Measurements from ENCODE around the gene LRRC8C. TPM values are rescaled to one million over a fixed set of nuclear protein-coding genes. Genes with fewer than 3 reads are reported as not detected.
"Not testable (repeated sequence)": the region's sequence is repeated elsewhere in the genome, so short reads cannot be mapped to it uniquely, and the experiment has no call there.

LRRC8C gene
- total RNA-seq, 1 donor from 2014 or later, result 5.2 TPM

DNA sequence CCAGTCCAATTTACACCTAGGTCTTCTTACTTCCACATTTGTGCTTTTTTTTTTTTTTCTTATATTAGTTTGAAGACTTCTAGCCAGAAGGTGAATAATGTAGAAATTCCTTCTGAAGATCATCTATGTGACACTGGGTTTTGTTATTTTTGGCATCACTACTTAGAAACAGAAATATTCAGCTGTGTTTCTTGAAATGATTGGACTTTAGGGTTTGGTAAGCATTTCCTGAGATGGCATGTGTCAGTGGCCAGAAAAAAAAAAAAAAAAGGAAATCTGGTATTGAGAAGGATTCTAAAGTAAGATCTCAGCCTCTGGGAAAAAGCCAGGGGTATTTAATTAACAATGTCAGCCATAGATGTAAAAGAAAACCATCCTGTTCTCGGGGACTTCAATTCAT is 43.4 kb upstream of the LRRC8C start:
- no peak overlapping the region for H3K4me3 Mint-ChIP-seq
- H3K27ac Mint-ChIP-seq, result no peak overlapping the region
- DNase-seq (ENCODE audit: extremely low spot score, unreplicated experiment), result no peak
- peaks cover 8% of the 10 kb centered on the region for H3K36me3 Mint-ChIP-seq
- TF ChIP-seq CTCF (conservative IDR thresholded peaks at IDR 0.05), result no peak
- H3K27me3 Mint-ChIP-seq, result no peaks in the 10 kb centered on the region
- peaks cover 5% of the 10 kb centered on the region for H3K4me1 Mint-ChIP-seq (ENCODE audit: unreplicated experiment)
- H3K9me3 Mint-ChIP-seq, result no peaks in the 10 kb centered on the region

DNA sequence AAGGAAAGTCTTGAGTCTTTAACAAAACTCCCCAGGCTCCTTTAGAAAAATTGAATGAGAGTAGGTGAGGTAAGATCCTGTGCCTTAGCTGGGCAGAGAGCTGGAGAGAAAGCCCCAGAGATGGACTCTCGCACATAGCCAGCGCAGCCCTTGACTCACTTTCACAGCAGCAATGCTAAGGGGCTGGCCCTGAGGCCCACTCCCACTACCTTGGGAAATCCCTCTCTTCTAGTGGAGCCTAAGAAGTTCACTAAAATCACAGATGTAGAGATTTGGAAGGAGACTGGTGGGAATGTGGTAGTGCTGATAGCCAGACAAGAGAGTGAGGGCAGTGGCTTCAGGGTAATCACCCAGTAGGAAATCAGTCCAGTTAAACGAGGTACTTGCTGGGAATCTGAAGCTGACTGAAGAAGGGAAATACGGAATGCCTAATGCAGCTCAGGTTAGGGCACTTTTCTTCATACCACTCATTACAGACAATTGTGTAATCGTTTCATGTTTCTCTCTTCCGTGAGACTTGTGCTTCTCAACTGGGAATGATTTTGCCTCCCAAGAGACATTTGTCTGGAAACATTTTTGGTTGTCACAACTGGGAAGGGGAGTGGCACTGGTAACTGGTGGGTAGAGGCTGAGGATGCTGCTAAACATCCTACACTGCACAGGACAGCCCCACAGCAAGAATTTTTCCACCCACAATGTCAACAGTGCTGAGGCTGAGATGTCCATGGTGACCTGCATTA is 42.4 kb upstream of the LRRC8C start:
- Mint-ChIP-seq H3K27ac (no peak overlapping the region), H3K4me1 (ENCODE audit: unreplicated experiment) (peaks cover 5% of the 10 kb centered on the region), H3K4me3 (no peak overlapping the region), H3K36me3 (peaks cover 4% of the 10 kb centered on the region), H3K9me3 (no peaks in the 10 kb centered on the region), H3K27me3 (no peaks in the 10 kb centered on the region)
- no peak for DNase-seq (ENCODE audit: extremely low spot score, unreplicated experiment)
- TF ChIP-seq CTCF (conservative IDR thresholded peaks at IDR 0.05), result no peak

DNA sequence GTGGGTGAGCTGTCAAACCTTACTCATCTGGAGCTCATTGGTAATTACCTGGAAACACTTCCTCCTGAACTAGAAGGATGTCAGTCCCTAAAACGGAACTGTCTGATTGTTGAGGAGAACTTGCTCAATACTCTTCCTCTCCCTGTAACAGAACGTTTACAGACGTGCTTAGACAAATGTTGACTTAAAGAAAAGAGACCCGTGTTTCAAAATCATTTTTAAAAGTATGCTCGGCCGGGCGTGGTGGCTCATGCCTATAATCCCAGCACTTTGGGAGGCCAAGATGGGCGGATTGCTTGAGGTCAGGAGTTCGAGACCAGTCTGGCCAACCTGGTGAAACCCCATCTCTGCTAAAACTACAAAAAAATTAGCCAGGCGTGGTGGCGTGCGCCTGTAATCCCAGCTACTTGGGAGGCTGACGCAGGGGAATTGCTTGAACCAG is 40.0 kb upstream of the LRRC8C start:
- not testable (repeated sequence) for H3K4me1 Mint-ChIP-seq (ENCODE audit: unreplicated experiment); H3K27ac Mint-ChIP-seq; H3K27me3 Mint-ChIP-seq; H3K4me3 Mint-ChIP-seq; H3K36me3 Mint-ChIP-seq; H3K9me3 Mint-ChIP-seq; DNase-seq (ENCODE audit: extremely low spot score, unreplicated experiment)

- H3K4me1 Mint-ChIP-seq (ENCODE audit: unreplicated experiment), result peaks cover 5% of the 10 kb centered on the region
Measured at GRCh38 chr1:89594096-89594740, 38.7 kb upstream of the LRRC8C start.

DNA sequence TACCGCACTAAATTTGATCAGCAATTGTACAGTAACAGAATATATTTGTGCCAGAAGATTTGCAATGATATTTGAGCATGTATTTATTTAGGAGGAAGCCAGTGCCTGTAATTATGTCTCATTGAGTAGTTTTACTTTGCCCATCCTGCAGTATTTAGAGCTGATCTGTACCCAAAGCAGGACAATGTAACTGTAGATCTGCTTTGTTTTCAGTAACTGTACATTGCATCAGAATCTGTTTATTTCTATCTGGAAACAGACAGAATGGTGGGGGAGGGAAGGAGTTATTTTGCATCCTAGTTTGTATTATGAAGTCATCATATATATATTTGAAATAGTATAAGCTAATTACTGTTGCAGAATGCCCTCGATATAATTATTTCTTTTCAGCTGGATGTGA is 36.2 kb upstream of the LRRC8C start:
- Mint-ChIP-seq H3K27ac (no peak overlapping the region), H3K4me1 (ENCODE audit: unreplicated experiment) (no peaks in the 10 kb centered on the region), H3K36me3 (no peaks in the 10 kb centered on the region), H3K4me3 (no peak overlapping the region), H3K27me3 (no peaks in the 10 kb centered on the region), H3K9me3 (no peaks in the 10 kb centered on the region)
- DNase-seq (ENCODE audit: extremely low spot score, unreplicated experiment), result no peak
- TF ChIP-seq CTCF (conservative IDR thresholded peaks at IDR 0.05), result no peak

More at GRCh38 chr1:89594096-89594740, 38.7 kb upstream of the LRRC8C start:
- H3K36me3 Mint-ChIP-seq, result no peaks in the 10 kb centered on the region
- no peaks in the 10 kb centered on the region for H3K27me3 Mint-ChIP-seq
- TF ChIP-seq CTCF (conservative IDR thresholded peaks at IDR 0.05), result no peak
- no peak for DNase-seq (ENCODE audit: extremely low spot score, unreplicated experiment)
- no peaks in the 10 kb centered on the region for H3K9me3 Mint-ChIP-seq
- H3K4me3 Mint-ChIP-seq, result no peak overlapping the region
- H3K27ac Mint-ChIP-seq, result no peak overlapping the region
